Measurements from ENCODE around the gene TOM1L1. TPM values are rescaled to one million over a fixed set of nuclear protein-coding genes. Genes with fewer than 3 reads are reported as not detected.

The TOM1L1 gene, protein sequence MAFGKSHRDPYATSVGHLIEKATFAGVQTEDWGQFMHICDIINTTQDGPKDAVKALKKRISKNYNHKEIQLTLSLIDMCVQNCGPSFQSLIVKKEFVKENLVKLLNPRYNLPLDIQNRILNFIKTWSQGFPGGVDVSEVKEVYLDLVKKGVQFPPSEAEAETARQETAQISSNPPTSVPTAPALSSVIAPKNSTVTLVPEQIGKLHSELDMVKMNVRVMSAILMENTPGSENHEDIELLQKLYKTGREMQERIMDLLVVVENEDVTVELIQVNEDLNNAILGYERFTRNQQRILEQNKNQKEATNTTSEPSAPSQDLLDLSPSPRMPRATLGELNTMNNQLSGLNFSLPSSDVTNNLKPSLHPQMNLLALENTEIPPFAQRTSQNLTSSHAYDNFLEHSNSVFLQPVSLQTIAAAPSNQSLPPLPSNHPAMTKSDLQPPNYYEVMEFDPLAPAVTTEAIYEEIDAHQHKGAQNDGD
- 3.1 and 19.7 TPM in 2 replicates for total RNA-seq

GRCh38 chr17:54900457-54901229 lies at the start of gene TOM1L1:
TSS of gene TOM1L1 (plus strand) at chr17:54900852. CDS start at chr17:54900866, 14 bp downstream.

DNA sequence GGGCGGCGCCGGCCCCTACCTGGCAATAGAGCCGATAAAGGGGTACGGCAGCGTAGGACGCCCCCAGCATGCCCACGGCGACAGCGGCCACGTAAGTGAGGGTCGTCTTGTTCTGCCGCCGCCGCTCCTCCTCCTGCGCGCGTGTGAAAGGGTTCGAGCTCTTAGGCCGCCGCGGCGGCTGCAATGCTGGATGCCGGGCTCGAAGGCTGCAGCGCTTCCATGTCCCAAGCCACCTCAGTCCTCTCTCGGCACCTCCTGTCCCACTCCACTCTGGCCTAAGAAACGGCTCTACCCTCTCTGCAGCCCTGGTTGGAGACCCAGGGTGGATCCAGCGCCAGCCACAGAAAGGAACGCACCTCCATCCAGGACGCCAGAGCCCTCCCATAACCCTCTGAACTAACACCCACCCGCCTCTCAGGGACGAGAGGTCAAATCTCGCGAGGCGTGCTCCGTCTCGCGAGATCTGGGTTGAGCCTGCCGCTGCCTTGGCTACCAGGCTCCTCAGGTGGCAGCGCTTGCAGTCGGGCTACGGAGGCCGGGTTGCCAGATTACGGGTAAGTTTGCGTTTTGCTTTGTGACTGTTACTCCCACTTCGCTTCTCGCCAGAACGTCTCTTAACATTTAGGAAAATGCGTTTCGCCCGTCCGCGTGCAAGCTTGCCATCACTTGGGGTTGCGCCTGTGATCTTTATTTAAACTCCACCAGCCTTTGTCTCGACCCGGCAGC lies 67.8 kb downstream of the TOM1L1 start, which contains the start of the genes COX11 and STXBP4:
Gene COX11, minus strand, starts transcription at position 393 of the 726 bp plus-strand sequence. Its CDS starts 8 bp downstream, at position 385.
Gene STXBP4, plus strand, starts transcription at position 504 of the 726 bp plus-strand sequence. CDS start 17,455 bp downstream, outside the sequence.

Other genes with a start within 250 kb of the TOM1L1 start
- gene COX11, start 67.8 kb downstream of the TOM1L1 start, total RNA-seq: 87.2 and 97.6 TPM in 2 replicates
- gene STXBP4, start 67.9 kb downstream of the TOM1L1 start, total RNA-seq: 4.3 and 4.9 TPM in 2 replicates

Data from endothelial cell of coronary artery (primary cell).